Gastrocnemius medialis (tissue), 4 donors: ENCODE data around the gene VCAM1. TPM values are rescaled to one million over a fixed set of nuclear protein-coding genes. Genes with fewer than 3 reads are reported as not detected.

Experiments
- ATAC-seq, 2 donors: fragments of 150-250 bp; one replicate each; pipeline ENCODE4 v1.9.1; 2016
- DNase-seq, 2 donors: peaks; one replicate each; pipeline ENCODE4 v3.0.0-alpha.2; 2019
- H3K27ac ChIP-seq, 4 donors: fragments of 200-600 bp; sonication (generic); 1 replicate in 1 of 4; 2 replicates in 3 of 4; pipeline ENCODE4 v1.5.1; 2016 to 2018; ENCODE audit warnings: mild to moderate bottlenecking in 2 of 4, moderate library complexity in 1 of 4
- H3K27me3 ChIP-seq, 3 donors: fragments of 200-600 bp; sonication (generic) in 2 of 3; 1 replicate in 1 of 3; 2 replicates in 2 of 3; pipeline versions ENCODE4 v1.5.1 to v1.6.0; 2016 to 2019; ENCODE audit warnings: mild to moderate bottlenecking in 1 of 3, moderate library complexity in 1 of 3
- H3K36me3 ChIP-seq, 2 donors: fragments of 200-600 bp; sonication (generic) in 1 of 2; one replicate each; pipeline ENCODE4 v1.5.1; 2017 to 2018
- H3K4me1 ChIP-seq, 2 donors: fragments of 200-600 bp; sonication (generic) in 1 of 2; one replicate each; pipeline ENCODE4 v1.5.1; 2016 to 2017; ENCODE audit warnings: mild to moderate bottlenecking in 2 of 2
- H3K4me3 ChIP-seq, 4 donors: fragments of 200-600 bp; sonication (generic) in 3 of 4; 1 replicate in 1 of 4; 2 replicates in 3 of 4; pipeline ENCODE4 v1.5.1; 2016 to 2019; ENCODE audit warnings: mild to moderate bottlenecking in 2 of 4
- H3K9me3 ChIP-seq, 3 donors: fragments of 200-600 bp; sonication (generic) in 2 of 3; 1 replicate in 1 of 3; 2 replicates in 2 of 3; pipeline ENCODE4 v1.5.1; 2016 to 2019
- POLR2A ChIP-seq, 2 donors: fragments of 450-650 bp; IDR thresholded peaks; one replicate each; pipeline ENCODE4 v1.6.1; 2017; ENCODE audit warnings: antibody characterized with exemption in 2 of 2, mild to moderate bottlenecking in 2 of 2, moderate library complexity in 2 of 2
- in situ Hi-C, 4 donors: fragments of 200-750 bp; cut with MboI; loops; one replicate each; pipeline versions ENCODE4 v1.15.0 to v1.8.0; 2017; ENCODE audit warnings: low sequenced_read_pairs in 4 of 4
- intact Hi-C: fragments of 100-400 bp; cut with DNase I; formaldehyde crosslinking; loops from one replicate; pipeline ENCODE4 v1.15.1; 2023; ENCODE audit warnings: low total_unique reads
- total RNA-seq, 4 donors: library from RNA; depleted of rRNA; stranded (reverse); fragments of >200 nt; gene quantifications; one replicate each; pipeline versions ENCODE4 v1.1.0 to v1.2.3, GENCODE V29; 2016
- TF ChIP-seq, protein P1 (sequence below), 5 experiments: fragments of 450-650 bp in 3 of 5; fragments of 200-600 bp in 2 of 5; sonication (generic) in 2 of 5; IDR thresholded peaks in 4 of 5; conservative IDR thresholded peaks in 1 of 5; 1 replicate in 4 of 5; 2 replicates in 1 of 5; pipeline ENCODE4 v1.5.1; 2016 to 2019; ENCODE audit warnings: antibody characterized with exemption in 5 of 5, mild to moderate bottlenecking in 3 of 5, moderate library complexity in 3 of 5

Gene VCAM1
- total RNA-seq, 4 donors from 2014 or later = 0.72 to 2.4 (median 1.4) TPM

DNA sequence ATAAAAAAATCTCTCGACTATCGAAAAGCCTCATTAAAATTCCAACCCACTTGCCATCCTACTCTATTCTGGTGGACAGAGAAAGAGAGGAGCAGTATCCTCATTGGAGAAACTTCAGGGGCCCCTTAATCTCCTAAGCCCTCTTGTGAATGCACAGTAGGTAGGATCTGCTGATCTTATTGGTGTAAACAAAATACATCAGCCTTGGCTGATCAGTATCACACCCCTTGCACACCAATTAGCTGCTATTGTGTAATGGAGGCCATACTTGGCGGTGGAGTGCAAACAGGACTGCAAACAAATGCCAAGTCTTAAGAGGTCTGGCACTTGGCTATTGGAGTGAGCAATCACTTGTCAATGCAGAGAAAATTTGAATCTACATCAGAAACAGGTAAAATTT lies 15.7 kb downstream of the VCAM1 start:
- in situ Hi-C loops (no loop called here), intact Hi-C loops (no loop called here)
- ATAC-seq (no peak), DNase-seq (no peak)
- H3K27ac ChIP-seq = no peak overlapping the region
- no peaks in the 10 kb centered on the region for H3K9me3 ChIP-seq
- H3K4me1 ChIP-seq = peaks cover 4 to 5% of the 10 kb centered on the region in 2 donors
- H3K4me3 ChIP-seq = no peak overlapping the region
- no peaks in the 10 kb centered on the region for H3K27me3 ChIP-seq
- no peaks in the 10 kb centered on the region for H3K36me3 ChIP-seq
- no peak for TF ChIP-seq POLR2A (IDR thresholded peaks at IDR 0.05)
- TF ChIP-seq, protein P1, sequence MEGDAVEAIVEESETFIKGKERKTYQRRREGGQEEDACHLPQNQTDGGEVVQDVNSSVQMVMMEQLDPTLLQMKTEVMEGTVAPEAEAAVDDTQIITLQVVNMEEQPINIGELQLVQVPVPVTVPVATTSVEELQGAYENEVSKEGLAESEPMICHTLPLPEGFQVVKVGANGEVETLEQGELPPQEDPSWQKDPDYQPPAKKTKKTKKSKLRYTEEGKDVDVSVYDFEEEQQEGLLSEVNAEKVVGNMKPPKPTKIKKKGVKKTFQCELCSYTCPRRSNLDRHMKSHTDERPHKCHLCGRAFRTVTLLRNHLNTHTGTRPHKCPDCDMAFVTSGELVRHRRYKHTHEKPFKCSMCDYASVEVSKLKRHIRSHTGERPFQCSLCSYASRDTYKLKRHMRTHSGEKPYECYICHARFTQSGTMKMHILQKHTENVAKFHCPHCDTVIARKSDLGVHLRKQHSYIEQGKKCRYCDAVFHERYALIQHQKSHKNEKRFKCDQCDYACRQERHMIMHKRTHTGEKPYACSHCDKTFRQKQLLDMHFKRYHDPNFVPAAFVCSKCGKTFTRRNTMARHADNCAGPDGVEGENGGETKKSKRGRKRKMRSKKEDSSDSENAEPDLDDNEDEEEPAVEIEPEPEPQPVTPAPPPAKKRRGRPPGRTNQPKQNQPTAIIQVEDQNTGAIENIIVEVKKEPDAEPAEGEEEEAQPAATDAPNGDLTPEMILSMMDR (IDR thresholded peaks at IDR 0.05 in 4 of 5, conservative IDR thresholded peaks at IDR 0.05 in 1 of 5) = no peak

DNA sequence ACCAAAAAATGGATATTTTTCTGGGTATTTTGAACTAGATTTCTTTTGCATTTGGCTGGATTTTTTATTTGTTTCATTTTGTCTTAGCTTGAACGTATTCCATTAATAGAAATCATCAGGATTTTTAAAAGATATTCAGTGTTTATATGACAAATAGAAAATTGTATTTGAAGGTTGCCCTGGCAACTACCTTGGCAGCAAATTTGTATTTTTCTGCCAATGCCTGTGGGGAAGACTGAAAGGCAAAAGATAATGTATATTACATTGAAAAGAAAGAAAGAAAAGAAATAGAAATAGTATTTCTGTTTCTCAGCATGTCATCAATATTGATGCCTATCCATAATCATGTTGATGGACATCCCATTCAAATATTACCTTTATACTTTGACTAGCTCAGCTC lies 16.8 kb downstream of the VCAM1 start:
- H3K36me3 ChIP-seq = no peaks in the 10 kb centered on the region
- no peaks in the 10 kb centered on the region for H3K9me3 ChIP-seq
- ATAC-seq (no peak), DNase-seq (no peak)
- in situ Hi-C loops (no loop called here), intact Hi-C loops (no loop called here)
- H3K27ac ChIP-seq = no peak overlapping the region
- TF ChIP-seq, protein P1 (IDR thresholded peaks at IDR 0.05 in 4 of 5, conservative IDR thresholded peaks at IDR 0.05 in 1 of 5) = no peak
- no peak for TF ChIP-seq POLR2A (IDR thresholded peaks at IDR 0.05)
- peaks cover 4 to 5% of the 10 kb centered on the region in 2 donors for H3K4me1 ChIP-seq
- H3K27me3 ChIP-seq = no peaks in the 10 kb centered on the region
- no peak overlapping the region for H3K4me3 ChIP-seq

DNA sequence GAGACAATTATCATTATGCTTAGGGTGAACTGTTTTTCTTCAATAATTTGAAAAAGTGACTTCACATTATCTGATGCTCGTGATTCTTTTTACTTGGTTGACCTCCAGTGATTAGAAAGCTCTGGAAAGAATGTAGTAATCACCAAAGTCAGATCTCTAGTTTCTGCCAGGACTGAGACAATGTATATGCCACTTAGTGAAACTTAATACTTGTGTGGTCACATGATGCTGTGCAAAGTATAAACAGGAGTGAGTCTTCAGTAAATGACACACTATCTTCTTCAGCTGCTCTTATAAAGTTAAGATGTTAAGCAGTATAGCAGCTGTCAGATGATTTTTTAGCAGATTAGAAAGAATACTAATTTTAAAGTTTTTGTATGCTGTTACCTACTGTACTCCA lies 17.2 kb downstream of the VCAM1 start:
- Histone ChIP-seq H3K36me3 (no peaks in the 10 kb centered on the region), H3K4me3 (no peak overlapping the region), H3K27me3 (no peaks in the 10 kb centered on the region), H3K4me1 (peaks cover 4 to 5% of the 10 kb centered on the region in 2 donors), H3K27ac (no peak overlapping the region), H3K9me3 (no peaks in the 10 kb centered on the region)
- DNase-seq (no peak), ATAC-seq (no peak)
- intact Hi-C loops = no loop called here
- in situ Hi-C loops = no loop called here
- no peak for TF ChIP-seq POLR2A (IDR thresholded peaks at IDR 0.05)
- TF ChIP-seq, protein P1 (IDR thresholded peaks at IDR 0.05 in 4 of 5, conservative IDR thresholded peaks at IDR 0.05 in 1 of 5) = no peak

DNA sequence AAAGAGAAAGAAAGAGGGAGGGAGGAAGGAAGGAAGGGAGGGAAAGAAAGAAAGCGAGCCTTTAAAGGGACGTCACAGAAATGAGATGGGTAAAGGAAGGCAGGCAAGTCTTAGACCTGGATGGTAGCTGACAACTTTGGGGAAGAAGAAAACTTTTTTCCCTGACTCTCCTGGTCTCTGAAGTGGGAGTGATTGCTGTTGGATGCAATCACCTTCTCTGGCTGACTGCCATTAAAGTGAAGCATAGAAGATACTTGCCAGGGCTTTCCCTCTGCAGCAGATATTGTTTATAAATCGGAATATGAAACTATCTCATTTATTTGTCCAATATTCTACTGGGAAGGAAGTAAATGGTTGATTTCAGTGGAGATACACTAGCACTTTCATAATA lies 27.0 kb downstream of the VCAM1 start:
- ATAC-seq (no peak), DNase-seq (no peak)
- Histone ChIP-seq H3K36me3 (no peaks in the 10 kb centered on the region), H3K27me3 (no peaks in the 10 kb centered on the region), H3K9me3 (no peaks in the 10 kb centered on the region), H3K4me3 (no peak overlapping the region), H3K4me1 (no peaks in the 10 kb centered on the region), H3K27ac (no peak overlapping the region)
- in situ Hi-C loops (no loop called here), intact Hi-C loops (no loop called here)
- TF ChIP-seq, protein P1 (IDR thresholded peaks at IDR 0.05 in 4 of 5, conservative IDR thresholded peaks at IDR 0.05 in 1 of 5) = no peak
- no peak for TF ChIP-seq POLR2A (IDR thresholded peaks at IDR 0.05)

DNA sequence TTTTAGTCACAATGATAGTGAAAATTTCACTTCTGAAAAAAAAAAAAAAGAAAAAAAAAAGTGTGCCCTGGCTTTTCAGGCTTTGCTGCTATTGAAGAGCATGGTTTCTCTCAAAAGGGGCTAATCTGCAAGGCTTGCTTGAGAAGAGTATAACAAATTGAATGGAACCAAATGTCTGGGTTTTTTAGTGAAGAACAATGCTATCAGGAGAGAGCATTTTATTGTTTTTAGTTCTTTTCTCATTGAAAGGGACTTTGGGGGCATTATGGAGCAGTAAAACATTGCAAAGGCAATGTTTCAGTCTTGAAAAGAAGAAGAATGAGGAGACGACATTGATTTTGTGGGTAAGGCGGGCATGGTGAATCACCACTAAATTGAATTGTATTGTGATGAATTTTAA lies 28.2 kb downstream of the VCAM1 start:
- ATAC-seq (no peak), DNase-seq (no peak)
- TF ChIP-seq, protein P1 (IDR thresholded peaks at IDR 0.05 in 4 of 5, conservative IDR thresholded peaks at IDR 0.05 in 1 of 5) = no peak
- no peak for TF ChIP-seq POLR2A (IDR thresholded peaks at IDR 0.05)
- H3K4me1 ChIP-seq = no peaks in the 10 kb centered on the region
- no peaks in the 10 kb centered on the region for H3K27me3 ChIP-seq
- no peak overlapping the region for H3K27ac ChIP-seq
- H3K9me3 ChIP-seq = no peaks in the 10 kb centered on the region
- no peak overlapping the region for H3K4me3 ChIP-seq
- intact Hi-C loops = no loop called here
- in situ Hi-C loops = no loop called here
- no peaks in the 10 kb centered on the region for H3K36me3 ChIP-seq
